NCI-H2196 treated with DMSO at 0.1 percent for 48 hours (cell line): Measurements from ENCODE around the gene CTDNEP1.

ENCODE experiments used
- DNase-seq: peaks from one replicate; lab custom pipeline; 2025; ENCODE audit not compliant: unreplicated experiment; lab: John Stamatoyannopoulos, UW

Gene CTDNEP1

GRCh38 chr17:7251661-7252175 is at the start of gene CTDNEP1:
Gene CTDNEP1 (minus strand): TSS chr17:7251734. CDS start chr17:7251296, 438 bp downstream.
- peak; percentile 80 for DNase-seq

- peak; percentile 40 for DNase-seq
These were observed 44.8 kb upstream of the CTDNEP1 start for GRCh38 chr17:7296189-7296861.

- no peak for DNase-seq
These were observed 44.0 kb upstream of the CTDNEP1 start for GRCh38 chr17:7295230-7296180.

- peak; percentile 93 for DNase-seq
These were observed 43.1 kb upstream of the CTDNEP1 start, which contains the start of gene YBX2 for GRCh38 chr17:7294614-7295153. Gene YBX2 (minus strand): TSS chr17:7294639. CDS start chr17:7294500, 139 bp downstream.

- peak; percentile 22 for DNase-seq
These were observed 42.5 kb upstream of the CTDNEP1 start for GRCh38 chr17:7293816-7294613.

- no peak for DNase-seq
These were observed 41.6 kb upstream of the CTDNEP1 start for GRCh38 chr17:7293159-7293558.

GRCh38 chr17:7292729-7293128 is 41.2 kb upstream of the CTDNEP1 start:
- no peak for DNase-seq

GRCh38 chr17:7292194-7292593 is 40.7 kb upstream of the CTDNEP1 start:
- no peak for DNase-seq

GRCh38 chr17:7290685-7291084 is 39.2 kb upstream of the CTDNEP1 start:
- DNase-seq: no peak

GRCh38 chr17:7290166-7290565 is 38.6 kb upstream of the CTDNEP1 start:
- DNase-seq: no peak

GRCh38 chr17:7289256-7290032 is 37.9 kb upstream of the CTDNEP1 start:
- no peak for DNase-seq

- no peak for DNase-seq
These were observed 34.1 kb upstream of the CTDNEP1 start for GRCh38 chr17:7285679-7286078.

- DNase-seq: no peak
These were observed 33.4 kb upstream of the CTDNEP1 start for GRCh38 chr17:7284911-7285310.

- DNase-seq: no peak
These were observed 32.1 kb upstream of the CTDNEP1 start for GRCh38 chr17:7283471-7284216.

- no peak for DNase-seq
These were observed 31.3 kb upstream of the CTDNEP1 start for GRCh38 chr17:7282752-7283321.

GRCh38 chr17:7281953-7282751 is 30.6 kb upstream of the CTDNEP1 start:
- no peak for DNase-seq

GRCh38 chr17:7281074-7281952 is 29.8 kb upstream of the CTDNEP1 start, which contains the start of gene SLC2A4:
Gene SLC2A4 (plus strand): TSS chr17:7281718. CDS start chr17:7281935, 217 bp downstream.
- DNase-seq: peak; percentile 72
